Activated CD4-positive, alpha-beta T cell treated with anti-CD3 and anti-CD28 coated beads for 1 hour (primary cell): ENCODE data around the gene IL1RAPL1.

Experiments
- DNase-seq: peaks from one replicate; pipeline ENCODE4 v3.0.0-alpha.2; 2020

Gene IL1RAPL1

GRCh38 chrX:29824176-29824906, 1237.1 kb downstream of the IL1RAPL1 start:
- DNase-seq = no peak

DNA sequence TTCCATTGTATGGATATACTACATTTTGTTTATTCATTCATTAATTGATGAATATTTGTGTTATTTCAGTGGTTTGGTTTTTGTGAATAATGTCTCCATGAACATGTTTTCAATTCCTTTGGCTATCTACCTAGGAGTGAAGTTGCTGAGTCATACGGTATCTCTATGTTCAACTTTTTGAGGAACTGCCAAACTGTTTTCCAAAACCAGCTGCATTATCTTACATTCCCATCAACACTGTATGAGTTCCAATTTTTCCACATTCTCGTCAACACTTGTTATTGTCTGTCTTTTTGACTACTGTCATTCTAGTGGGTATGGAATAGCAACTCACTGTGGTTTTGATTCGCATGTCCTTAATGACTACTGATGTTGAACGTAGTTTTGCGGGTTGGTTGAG, 1239.5 kb downstream of the IL1RAPL1 start:
- DNase-seq = no peak

DNA sequence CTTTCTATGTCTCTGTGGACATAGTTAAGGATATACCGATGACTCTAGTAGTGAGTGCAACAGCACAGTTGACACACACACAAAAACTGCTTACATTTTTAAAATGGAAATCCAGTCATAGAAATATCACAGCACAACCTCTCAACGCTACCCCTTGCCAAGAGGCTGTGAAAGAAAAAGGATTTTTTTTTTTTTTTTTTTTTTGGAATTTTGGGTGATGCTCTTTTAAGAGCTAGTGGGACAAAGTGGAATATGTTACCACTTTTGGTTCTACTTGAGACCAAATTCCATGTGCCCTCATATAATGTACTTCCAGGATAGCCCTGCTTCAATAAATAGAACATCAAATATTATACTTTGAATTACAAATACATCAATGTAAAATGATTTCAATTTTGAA, 1247.1 kb downstream of the IL1RAPL1 start:
- no peak for DNase-seq

DNA sequence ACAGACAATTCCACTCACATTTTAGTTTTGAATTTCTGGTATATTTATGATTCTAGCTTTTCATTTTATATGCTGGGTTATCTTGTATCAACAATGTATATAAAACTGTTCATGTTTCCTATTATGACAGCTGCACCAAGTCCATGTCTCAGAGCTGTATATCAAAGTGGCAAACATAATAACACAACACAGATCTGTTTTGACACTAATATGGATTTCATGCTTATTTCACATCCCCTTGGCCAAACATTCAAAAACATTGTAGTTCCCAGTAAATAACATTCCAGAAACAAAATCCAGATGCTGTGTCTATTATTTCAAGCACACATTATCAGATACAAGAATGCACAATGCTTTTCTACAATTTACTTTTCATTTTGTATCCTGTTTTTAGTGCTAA, 1247.5 kb downstream of the IL1RAPL1 start:
- DNase-seq = no peak

GRCh38 chrX:29841750-29842149, 1254.5 kb downstream of the IL1RAPL1 start:
- no peak for DNase-seq

- DNase-seq = no peak
These were observed 1255.3 kb downstream of the IL1RAPL1 start for GRCh38 chrX:29842552-29842951.

GRCh38 chrX:29851857-29852605, 1264.8 kb downstream of the IL1RAPL1 start:
- DNase-seq = no peak

DNA sequence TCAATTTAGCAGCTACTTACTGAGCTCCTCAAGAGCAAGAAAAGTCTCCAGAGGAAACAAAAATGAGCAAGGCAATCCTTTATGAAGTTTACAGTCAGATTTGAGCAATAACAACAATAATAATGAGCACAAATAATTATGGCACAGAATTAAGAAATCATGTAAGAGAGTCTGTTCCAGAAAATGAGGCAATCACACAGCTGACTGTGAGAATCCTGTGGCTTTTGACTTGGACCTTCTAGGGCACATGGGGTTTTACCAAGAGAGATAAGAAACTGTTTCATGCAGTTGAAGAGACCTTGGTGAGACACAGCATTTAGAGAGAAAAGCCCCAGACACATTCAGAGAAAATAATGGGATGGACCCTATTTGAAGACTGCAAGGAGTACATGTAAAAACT, 1265.5 kb downstream of the IL1RAPL1 start:
- no peak for DNase-seq

DNA sequence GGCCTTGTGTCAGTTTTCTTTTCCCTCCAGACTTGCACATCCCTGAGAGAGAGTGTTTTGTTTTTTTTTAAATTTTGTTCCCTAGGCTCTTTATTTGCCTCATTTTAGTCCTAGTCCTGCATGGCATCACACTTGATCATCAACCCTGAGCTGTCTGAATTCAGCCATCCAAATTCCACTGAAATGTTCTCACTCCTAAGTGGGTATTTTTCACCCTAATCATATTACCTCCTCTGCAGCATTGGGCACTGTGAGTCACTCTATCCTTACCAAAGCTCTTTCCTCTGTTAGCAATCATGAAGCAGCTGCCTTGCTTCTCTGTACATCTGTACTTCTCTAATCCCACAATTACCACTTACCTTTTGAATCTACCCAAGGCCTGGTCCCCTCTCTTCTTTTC, 1271.5 kb downstream of the IL1RAPL1 start:
- DNase-seq = no peak

DNA sequence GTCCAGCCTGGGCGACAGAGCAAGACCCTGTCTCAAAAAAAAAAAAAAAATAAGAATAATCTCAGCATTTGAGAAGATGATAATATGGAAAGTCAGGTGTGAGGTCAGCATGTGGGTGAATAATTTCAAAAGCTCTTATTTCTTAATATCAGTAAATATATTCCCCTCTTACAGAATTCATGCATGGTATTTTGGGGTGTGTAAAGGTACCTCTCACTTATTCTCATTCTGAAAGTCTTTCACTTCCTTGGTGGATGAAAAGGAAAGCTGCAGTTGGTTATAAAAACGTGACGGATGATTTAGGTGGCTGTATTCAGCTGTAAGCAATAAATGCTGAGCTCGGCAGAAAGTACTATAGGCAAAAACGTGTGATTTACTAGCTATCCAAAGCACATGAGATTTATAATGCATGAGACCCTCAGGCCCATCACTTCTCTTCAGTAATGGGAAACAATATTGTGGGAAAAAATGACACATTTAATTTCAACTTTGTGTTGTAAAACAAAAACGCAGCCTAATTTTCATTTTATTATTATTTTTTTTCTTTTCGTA, 1275.0 kb downstream of the IL1RAPL1 start:
- DNase-seq = no peak

DNA sequence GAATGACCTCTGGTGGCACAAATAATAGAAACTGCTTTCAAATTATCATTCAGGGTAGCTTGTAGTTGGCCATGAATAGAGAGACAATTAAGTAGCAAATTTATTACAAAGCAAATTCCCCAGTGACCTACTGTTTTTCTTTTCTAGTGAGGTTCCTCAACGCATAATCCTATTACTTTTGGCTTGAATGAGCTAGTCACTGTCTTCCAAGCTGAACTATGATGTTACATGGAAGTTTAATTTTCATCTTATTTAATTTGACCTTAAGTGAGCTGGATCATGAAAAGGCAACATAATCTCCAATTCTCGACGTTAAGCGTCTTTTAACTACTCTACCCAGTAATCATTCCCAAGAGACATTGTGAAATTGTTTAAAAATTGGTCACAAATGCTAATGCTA, 1280.7 kb downstream of the IL1RAPL1 start:
- DNase-seq = no peak

GRCh38 chrX:29869837-29870236, 1282.6 kb downstream of the IL1RAPL1 start:
- no peak for DNase-seq

DNA sequence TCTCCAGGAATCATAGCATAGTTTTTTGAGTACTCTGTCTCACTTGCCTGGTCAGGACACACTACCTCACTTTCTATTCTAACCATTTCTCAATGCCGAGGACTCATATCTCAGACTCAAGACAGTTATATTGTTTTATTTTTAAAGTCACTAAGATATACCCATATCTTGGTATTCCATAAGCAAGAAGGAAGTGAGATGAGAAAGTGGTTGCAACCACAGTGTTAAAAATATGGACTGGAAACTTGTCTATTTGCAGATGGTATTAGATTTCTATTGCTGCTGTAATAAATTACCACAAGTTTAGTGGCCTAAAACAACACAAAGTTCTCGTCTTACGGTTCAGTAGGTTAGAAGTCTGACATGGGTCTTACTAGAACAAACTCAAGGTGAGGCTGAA, 1283.4 kb downstream of the IL1RAPL1 start:
- DNase-seq = no peak

DNA sequence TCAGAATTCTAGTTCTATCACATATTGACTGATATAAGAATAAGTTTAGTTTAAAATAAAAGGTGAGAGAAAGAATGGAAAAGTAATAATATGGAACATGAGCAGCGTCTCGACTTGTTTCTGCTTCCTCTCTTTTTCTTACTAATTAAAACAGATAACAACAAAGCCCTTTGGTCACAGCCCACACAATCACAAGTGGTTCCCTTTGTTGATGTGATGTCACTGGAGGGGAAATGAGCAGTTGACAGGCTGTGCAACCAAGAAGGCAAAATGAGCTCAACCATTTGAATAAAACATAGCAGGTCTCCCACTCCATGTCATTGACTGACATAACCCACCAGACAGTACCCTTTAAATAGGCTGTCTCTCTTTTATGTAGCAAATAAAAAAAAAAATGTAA, 1285.6 kb downstream of the IL1RAPL1 start:
- DNase-seq = no peak

GRCh38 chrX:29876733-29877132, 1289.5 kb downstream of the IL1RAPL1 start:
- no peak for DNase-seq

DNA sequence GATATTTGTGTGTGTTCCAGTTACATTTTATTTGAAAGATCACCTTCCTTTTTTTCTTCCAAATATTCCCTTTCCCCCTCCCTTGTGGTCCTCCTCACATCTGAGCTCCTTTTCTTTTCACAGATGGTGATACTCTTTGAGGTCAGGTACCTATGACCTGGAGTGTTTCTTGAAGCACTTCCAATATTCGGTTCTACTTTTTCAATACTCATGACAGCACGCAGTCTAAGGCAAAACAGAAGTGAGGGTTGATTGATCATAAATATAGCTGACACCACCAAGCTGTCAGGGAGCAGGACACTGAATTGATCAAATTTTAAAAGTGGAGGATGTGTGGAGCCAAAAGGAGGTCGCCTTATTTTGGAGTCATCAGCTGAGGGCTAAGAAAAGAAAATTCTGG, 1293.7 kb downstream of the IL1RAPL1 start:
- no peak for DNase-seq

GRCh38 chrX:29890004-29890403, 1302.8 kb downstream of the IL1RAPL1 start:
- DNase-seq = no peak

GRCh38 chrX:29890646-29891200, 1303.5 kb downstream of the IL1RAPL1 start:
- no peak for DNase-seq

DNA sequence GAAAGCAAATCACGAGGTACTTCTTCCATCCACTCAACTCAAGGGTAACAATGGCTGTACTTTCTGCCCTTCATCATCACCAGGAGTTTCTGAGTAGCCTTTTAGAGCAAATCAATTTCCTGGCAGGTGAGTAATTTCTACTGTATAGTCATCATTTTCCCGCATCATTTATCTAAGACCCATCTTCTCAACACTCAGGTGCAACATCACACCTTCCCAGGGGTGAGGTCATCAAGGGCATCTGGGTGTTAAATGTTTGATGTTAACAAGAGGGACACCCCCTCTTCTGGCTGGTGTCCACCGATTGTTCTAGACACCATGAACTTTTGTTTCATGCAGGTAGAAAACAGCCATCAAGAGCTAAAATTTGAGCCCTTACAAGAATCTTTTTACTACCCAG, 1314.8 kb downstream of the IL1RAPL1 start:
- no peak for DNase-seq

DNA sequence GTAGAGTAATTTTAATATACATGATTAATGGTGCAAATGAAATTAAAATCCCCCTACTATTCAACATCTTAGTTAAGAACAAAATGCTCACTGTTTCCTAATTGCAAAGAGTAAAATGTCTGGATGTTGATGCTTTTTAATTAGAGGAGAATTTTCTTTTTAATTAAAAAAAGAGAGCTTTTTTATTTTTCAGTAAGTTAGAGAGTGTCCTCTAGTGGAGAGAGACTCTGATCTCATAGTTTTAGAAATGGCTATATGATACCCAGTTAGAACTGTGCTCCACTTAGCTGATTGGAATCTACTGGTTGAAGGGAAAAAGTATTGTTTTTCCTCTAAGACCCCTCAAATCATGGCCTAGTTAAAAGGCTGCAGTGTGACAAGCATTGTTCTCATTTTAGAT, 1316.1 kb downstream of the IL1RAPL1 start:
- DNase-seq = no peak

DNA sequence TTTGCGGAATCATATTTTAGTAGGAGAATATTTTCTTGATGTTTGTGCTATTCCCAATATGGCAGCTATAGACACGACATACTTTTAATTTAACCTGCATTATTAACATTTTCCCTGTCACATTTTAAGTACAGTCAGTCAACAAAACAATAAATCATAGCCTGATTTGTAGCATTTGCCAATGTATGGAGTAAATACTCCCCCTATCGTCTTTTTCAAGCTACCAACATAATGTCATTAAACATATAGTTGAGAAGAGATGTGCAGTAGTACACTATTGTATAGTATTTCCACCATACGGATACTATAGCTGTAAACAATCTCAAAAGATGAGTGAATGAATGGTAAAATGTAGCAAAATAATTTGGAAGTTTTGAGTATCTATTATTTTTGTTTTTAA, 1324.4 kb downstream of the IL1RAPL1 start:
- DNase-seq = no peak

DNA sequence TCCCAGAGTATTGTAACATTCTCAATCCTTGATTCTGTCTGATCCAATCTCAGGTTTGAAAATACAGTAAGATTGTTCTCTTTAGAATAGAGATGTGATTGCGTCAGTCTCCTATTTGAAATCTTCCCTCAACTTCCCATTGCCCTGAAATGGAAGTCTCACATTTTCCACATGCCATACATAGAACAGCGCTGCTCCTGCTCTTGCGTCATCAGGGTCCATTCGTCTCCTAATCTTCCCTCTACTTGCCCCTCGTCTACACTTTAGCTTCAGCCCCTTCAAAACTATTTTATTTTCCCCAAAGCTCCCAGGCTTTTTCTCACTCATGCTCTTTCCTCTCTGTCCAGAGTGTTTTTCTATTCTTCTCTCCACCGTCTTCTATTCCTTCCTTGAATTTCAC, 1326.4 kb downstream of the IL1RAPL1 start:
- DNase-seq = no peak

- DNase-seq = no peak
These were observed 1335.4 kb downstream of the IL1RAPL1 start for GRCh38 chrX:29922607-29923006.

GRCh38 chrX:29926056-29926455, 1338.8 kb downstream of the IL1RAPL1 start:
- no peak for DNase-seq
